Liver (tissue), 3 donors: Measurements from ENCODE around the gene MAGED1.

Experiments used
- GABPA ChIP-seq, 2 donors: IDR thresholded peaks in 1 of 2; conservative IDR thresholded peaks in 1 of 2; 2 replicates each; pipeline ENCODE4 v1.6.1; 2016; ENCODE audit warnings: antibody characterized with exemption in 2 of 2, mild to moderate bottlenecking in 1 of 2, moderate library complexity in 1 of 2
- RAD21 ChIP-seq, 2 donors: IDR thresholded peaks; 2 replicates each; pipeline ENCODE4 v1.6.1; 2016; ENCODE audit warnings: antibody characterized with exemption in 2 of 2, mild to moderate bottlenecking in 2 of 2
- RXRA ChIP-seq, 2 donors: IDR thresholded peaks; 2 replicates each; pipeline ENCODE4 v1.6.1; 2017 to 2018; ENCODE audit warnings: antibody characterized with exemption in 2 of 2, mild to moderate bottlenecking in 1 of 2
- TF ChIP-seq, protein P1 (sequence below): IDR thresholded peaks from 2 replicates; pipeline ENCODE4 v1.6.1; 2016; ENCODE audit warnings: antibody characterized with exemption, mild to moderate bottlenecking
- TF ChIP-seq, protein P2 (sequence below): fragments of 150-350 bp; IDR thresholded peaks from 2 replicates; pipeline ENCODE4 v1.5.1; 2017; ENCODE audit warnings: improper control_type of control experiment, low read depth, low read length; ENCODE audit not compliant: missing input control
- donor health status: healthy.
- donor health status: healthy.

DNA sequence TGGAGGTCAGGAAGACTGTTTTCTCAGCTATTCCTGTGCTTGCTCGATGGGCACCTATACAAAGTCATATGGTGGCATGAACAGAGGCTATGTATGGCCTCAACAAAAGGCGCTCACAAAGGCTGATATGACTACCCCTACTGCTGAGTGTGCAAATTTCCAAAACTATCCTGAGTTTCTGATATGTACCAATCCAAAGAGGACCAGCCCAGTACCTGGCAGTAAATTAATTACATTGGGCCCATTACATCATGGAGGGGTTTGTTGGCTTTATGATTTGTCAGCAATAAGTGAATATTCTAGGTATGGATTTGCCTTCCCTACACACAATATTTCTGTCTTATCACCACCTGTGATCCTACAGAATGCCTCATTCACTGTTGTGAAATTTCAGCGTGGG is 12.3 kb downstream of the MAGED1 start:
- TF ChIP-seq, protein P1, sequence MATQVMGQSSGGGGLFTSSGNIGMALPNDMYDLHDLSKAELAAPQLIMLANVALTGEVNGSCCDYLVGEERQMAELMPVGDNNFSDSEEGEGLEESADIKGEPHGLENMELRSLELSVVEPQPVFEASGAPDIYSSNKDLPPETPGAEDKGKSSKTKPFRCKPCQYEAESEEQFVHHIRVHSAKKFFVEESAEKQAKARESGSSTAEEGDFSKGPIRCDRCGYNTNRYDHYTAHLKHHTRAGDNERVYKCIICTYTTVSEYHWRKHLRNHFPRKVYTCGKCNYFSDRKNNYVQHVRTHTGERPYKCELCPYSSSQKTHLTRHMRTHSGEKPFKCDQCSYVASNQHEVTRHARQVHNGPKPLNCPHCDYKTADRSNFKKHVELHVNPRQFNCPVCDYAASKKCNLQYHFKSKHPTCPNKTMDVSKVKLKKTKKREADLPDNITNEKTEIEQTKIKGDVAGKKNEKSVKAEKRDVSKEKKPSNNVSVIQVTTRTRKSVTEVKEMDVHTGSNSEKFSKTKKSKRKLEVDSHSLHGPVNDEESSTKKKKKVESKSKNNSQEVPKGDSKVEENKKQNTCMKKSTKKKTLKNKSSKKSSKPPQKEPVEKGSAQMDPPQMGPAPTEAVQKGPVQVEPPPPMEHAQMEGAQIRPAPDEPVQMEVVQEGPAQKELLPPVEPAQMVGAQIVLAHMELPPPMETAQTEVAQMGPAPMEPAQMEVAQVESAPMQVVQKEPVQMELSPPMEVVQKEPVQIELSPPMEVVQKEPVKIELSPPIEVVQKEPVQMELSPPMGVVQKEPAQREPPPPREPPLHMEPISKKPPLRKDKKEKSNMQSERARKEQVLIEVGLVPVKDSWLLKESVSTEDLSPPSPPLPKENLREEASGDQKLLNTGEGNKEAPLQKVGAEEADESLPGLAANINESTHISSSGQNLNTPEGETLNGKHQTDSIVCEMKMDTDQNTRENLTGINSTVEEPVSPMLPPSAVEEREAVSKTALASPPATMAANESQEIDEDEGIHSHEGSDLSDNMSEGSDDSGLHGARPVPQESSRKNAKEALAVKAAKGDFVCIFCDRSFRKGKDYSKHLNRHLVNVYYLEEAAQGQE = no peak
- TF ChIP-seq, protein P2, sequence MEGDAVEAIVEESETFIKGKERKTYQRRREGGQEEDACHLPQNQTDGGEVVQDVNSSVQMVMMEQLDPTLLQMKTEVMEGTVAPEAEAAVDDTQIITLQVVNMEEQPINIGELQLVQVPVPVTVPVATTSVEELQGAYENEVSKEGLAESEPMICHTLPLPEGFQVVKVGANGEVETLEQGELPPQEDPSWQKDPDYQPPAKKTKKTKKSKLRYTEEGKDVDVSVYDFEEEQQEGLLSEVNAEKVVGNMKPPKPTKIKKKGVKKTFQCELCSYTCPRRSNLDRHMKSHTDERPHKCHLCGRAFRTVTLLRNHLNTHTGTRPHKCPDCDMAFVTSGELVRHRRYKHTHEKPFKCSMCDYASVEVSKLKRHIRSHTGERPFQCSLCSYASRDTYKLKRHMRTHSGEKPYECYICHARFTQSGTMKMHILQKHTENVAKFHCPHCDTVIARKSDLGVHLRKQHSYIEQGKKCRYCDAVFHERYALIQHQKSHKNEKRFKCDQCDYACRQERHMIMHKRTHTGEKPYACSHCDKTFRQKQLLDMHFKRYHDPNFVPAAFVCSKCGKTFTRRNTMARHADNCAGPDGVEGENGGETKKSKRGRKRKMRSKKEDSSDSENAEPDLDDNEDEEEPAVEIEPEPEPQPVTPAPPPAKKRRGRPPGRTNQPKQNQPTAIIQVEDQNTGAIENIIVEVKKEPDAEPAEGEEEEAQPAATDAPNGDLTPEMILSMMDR = no peak
- TF ChIP-seq GABPA (IDR thresholded peaks at IDR 0.05 in 1 of 2, conservative IDR thresholded peaks at IDR 0.05 in 1 of 2) = no peak
- no peak for TF ChIP-seq RXRA (IDR thresholded peaks at IDR 0.05)
- no peak for TF ChIP-seq RAD21 (IDR thresholded peaks at IDR 0.05)
